Natural killer cell (primary cell): Measurements from ENCODE around the gene STX1A. TPM values are rescaled to one million over a fixed set of nuclear protein-coding genes. Genes with fewer than 3 reads are reported as not detected.
A peak's percentile ranks its signal among the peaks of the same experiment; 100 is the strongest.

Source experiments
- ATAC-seq, 3 donors: fragments of 150-1000 bp in 2 of 3; fragments of 200-7000 bp in 1 of 3; cut with Tn5 transposase; 1 replicate in 1 of 3; 2 replicates in 2 of 3; pipeline ENCODE4 v1.10.0; 2021; ENCODE audit warnings: mild to moderate bottlenecking in 2 of 3, moderate library complexity in 2 of 3
- DNase-seq, 2 donors: peaks; one replicate each; pipeline versions ENCODE4 v3.0.0 to v3.0.0-alpha.2; 2013 to 2021; ENCODE audit warnings: mixed read lengths in 1 of 2
- H3K27ac ChIP-seq: one replicate; pipeline ENCODE4 v1.5.1; 2013; ENCODE audit warnings: mild to moderate bottlenecking, low read length
- H3K27me3 ChIP-seq: one replicate; pipeline ENCODE4 v1.6.1; 2013; ENCODE audit warnings: low read length; ENCODE audit not compliant: control insufficient read depth, insufficient read depth
- H3K36me3 ChIP-seq: one replicate; pipeline ENCODE4 v1.6.1; 2013; ENCODE audit warnings: low read length; ENCODE audit not compliant: control insufficient read depth, insufficient read depth
- H3K4me1 ChIP-seq: one replicate; pipeline ENCODE4 v1.6.1; 2013; ENCODE audit warnings: low read length; ENCODE audit not compliant: control insufficient read depth, insufficient read depth
- H3K4me3 ChIP-seq: one replicate; pipeline ENCODE4 v1.5.1; 2013; ENCODE audit warnings: low read length
- H3K9me3 ChIP-seq: one replicate; pipeline ENCODE4 v1.6.1; 2013; ENCODE audit warnings: low read length; ENCODE audit not compliant: control insufficient read depth, insufficient read depth
- H3K27ac Mint-ChIP-seq, 2 donors: one replicate each; pipeline ENCODE4 v1.8.0; 2022; ENCODE audit warnings: mild to moderate bottlenecking in 2 of 2, mixed read lengths in 2 of 2, moderate library complexity in 1 of 2
- H3K27me3 Mint-ChIP-seq, 2 donors: one replicate each; pipeline ENCODE4 v1.8.0; 2022; ENCODE audit warnings: low read depth in 2 of 2, mixed read lengths in 2 of 2
- H3K36me3 Mint-ChIP-seq: one replicate; pipeline ENCODE4 v1.8.0; 2022; ENCODE audit warnings: mixed read lengths
- H3K4me1 Mint-ChIP-seq, 2 donors: one replicate each; pipeline ENCODE4 v1.8.0; 2022; ENCODE audit warnings: mixed read lengths in 2 of 2
- H3K4me3 Mint-ChIP-seq: one replicate; pipeline ENCODE4 v1.8.0; 2022; ENCODE audit warnings: mild to moderate bottlenecking, moderate library complexity, mixed read lengths
- H3K9me3 Mint-ChIP-seq, 2 donors: one replicate each; pipeline ENCODE4 v1.8.0; 2022; ENCODE audit warnings: mixed read lengths in 2 of 2
- WGBS: methylation state at CpG from one replicate; pipeline ENCODE4 v1.1.7; 2013; ENCODE audit warnings: missing lambda C conversion rate; ENCODE audit not compliant: insufficient coverage; 5-methylcytosine and 5-hydroxymethylcytosine counted together
- intact Hi-C: fragments of 100-400 bp; cut with micrococcal nuclease; formaldehyde crosslinking; loops from one replicate; pipeline ENCODE4 v1.14.2; 2022
- total RNA-seq, 4 donors: library from RNA; stranded (reverse); fragments of 120-200 nt in 1 of 4; gene quantifications; one replicate each; pipeline versions ENCODE4 v1.2.3 to v1.2.4, GENCODE V29; 2013 to 2022
- TF ChIP-seq, protein P1 (sequence below): fragments of 200-600 bp; IDR thresholded peaks from one replicate; pipeline ENCODE4 v1.8.0; 2022; ENCODE audit warnings: antibody characterized with exemption

The STX1A gene
- total RNA-seq, 3 donors from 2014 or later (not counting 1 experiment from before 2014, with no cell fraction given) = 13.2 to 20.4 (median 14.7) TPM

GRCh38 chr7:73688288-73688687, 31.2 kb downstream of the STX1A start:
- no peak overlapping the region for H3K27ac Mint-ChIP-seq
- Histone ChIP-seq H3K4me3 (no peak overlapping the region), H3K4me1 (peaks cover 11% of the 10 kb centered on the region), H3K27me3 (no peaks in the 10 kb centered on the region), H3K27ac (no peak overlapping the region), H3K36me3 (peaks cover 41% of the 10 kb centered on the region), H3K9me3 (no peaks in the 10 kb centered on the region)
- no peak for ATAC-seq
- H3K27me3 Mint-ChIP-seq = no peaks in the 10 kb centered on the region
- intact Hi-C loops = no loop called here
- TF ChIP-seq, protein P1, sequence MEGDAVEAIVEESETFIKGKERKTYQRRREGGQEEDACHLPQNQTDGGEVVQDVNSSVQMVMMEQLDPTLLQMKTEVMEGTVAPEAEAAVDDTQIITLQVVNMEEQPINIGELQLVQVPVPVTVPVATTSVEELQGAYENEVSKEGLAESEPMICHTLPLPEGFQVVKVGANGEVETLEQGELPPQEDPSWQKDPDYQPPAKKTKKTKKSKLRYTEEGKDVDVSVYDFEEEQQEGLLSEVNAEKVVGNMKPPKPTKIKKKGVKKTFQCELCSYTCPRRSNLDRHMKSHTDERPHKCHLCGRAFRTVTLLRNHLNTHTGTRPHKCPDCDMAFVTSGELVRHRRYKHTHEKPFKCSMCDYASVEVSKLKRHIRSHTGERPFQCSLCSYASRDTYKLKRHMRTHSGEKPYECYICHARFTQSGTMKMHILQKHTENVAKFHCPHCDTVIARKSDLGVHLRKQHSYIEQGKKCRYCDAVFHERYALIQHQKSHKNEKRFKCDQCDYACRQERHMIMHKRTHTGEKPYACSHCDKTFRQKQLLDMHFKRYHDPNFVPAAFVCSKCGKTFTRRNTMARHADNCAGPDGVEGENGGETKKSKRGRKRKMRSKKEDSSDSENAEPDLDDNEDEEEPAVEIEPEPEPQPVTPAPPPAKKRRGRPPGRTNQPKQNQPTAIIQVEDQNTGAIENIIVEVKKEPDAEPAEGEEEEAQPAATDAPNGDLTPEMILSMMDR = no peak
- H3K4me3 Mint-ChIP-seq = no peak overlapping the region
- WGBS = 98% methylated on average over 6 of the region's 8 CpGs
- no peak for DNase-seq
- H3K9me3 Mint-ChIP-seq = no peaks in the 10 kb centered on the region
- H3K36me3 Mint-ChIP-seq = peaks cover 13% of the 10 kb centered on the region
- peaks cover 13 to 27% of the 10 kb centered on the region in 2 donors for H3K4me1 Mint-ChIP-seq

GRCh38 chr7:73685311-73685710, 34.2 kb downstream of the STX1A start:
- Mint-ChIP-seq H3K27ac (no peak overlapping the region), H3K36me3 (no peaks in the 10 kb centered on the region), H3K9me3 (no peaks in the 10 kb centered on the region), H3K4me1 (peaks cover 30 to 44% of the 10 kb centered on the region in 2 donors), H3K27me3 (no peaks in the 10 kb centered on the region), H3K4me3 (no peak overlapping the region)
- Histone ChIP-seq H3K4me1 (peaks cover 23% of the 10 kb centered on the region), H3K27me3 (no peaks in the 10 kb centered on the region), H3K36me3 (peaks cover 18% of the 10 kb centered on the region), H3K9me3 (no peaks in the 10 kb centered on the region), H3K4me3 (no peak overlapping the region), H3K27ac (no peak overlapping the region)
- 96% methylated on average over 18 of the region's 18 CpGs for WGBS
- TF ChIP-seq, protein P1 = no peak
- DNase-seq (no peak), ATAC-seq (no peak)
- intact Hi-C loops = no loop called here

DNA sequence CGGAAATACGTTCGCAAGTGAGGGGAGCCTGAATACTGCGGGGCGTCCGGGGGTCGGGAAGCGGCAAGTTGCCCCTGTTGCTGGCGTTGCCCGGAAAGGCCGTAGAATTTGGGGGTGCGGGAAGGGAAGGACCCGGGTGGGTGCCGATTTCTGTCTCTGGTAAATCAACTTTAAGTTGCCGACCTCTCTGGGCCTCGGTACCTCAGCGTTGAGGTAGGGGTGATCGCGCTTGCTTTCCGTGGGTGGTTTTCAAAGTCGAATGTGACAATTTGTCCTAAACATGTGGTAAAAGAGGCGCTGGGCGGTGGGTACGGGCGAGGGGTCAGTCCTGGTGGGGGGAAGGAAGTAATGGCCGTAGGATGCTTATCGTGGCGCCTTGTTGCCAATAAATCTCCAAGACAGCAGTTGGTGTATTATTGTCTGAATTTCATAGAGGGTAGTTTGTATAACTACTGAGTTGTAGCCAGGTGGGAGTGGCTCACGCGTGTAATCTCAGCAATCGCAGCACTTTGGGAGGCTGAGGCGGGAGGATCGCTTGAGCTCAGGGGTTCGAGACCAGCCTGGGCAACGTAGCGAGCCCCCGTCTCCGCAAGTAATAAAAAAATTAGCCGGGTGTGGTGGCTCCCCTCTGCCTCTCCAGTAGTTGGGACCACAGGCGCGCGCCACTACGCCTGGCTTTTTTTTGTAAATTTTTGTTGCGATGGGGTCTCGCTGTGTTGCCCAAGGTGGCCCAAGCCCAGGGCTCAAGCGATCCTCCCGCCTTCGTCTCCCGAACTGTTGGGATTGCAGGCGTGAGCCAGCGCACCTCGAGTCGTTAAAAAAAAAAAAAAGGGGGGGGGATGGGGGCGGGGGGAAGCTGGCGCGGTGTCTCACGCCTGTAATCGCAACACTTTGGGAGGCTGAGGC, 35.4 kb downstream of the STX1A start:
- Histone ChIP-seq H3K27ac (peak overlapping the region; percentile 85), H3K27me3 (no peaks in the 10 kb centered on the region), H3K9me3 (no peaks in the 10 kb centered on the region), H3K4me1 (peaks cover 23% of the 10 kb centered on the region), H3K4me3 (peak overlapping the region; percentile 98), H3K36me3 (peaks cover 17% of the 10 kb centered on the region)
- TF ChIP-seq, protein P1 = no peak
- H3K9me3 Mint-ChIP-seq = no peaks in the 10 kb centered on the region
- peak overlapping the region; percentile 99 for H3K4me3 Mint-ChIP-seq
- no peaks in the 10 kb centered on the region for H3K36me3 Mint-ChIP-seq
- 33% methylated on average over 56 of the region's 58 CpGs for WGBS
- intact Hi-C loops = loop anchor here (1.0 to 5.0 kb wide), 2 partner anchors 33 to 54 kb away; partner anchors contain the start of genes ABHD11 and STX1A
- H3K27me3 Mint-ChIP-seq = no peaks in the 10 kb centered on the region
- peaks cover 30 to 37% of the 10 kb centered on the region in 2 donors for H3K4me1 Mint-ChIP-seq
- DNase-seq = no peak
- H3K27ac Mint-ChIP-seq = peak overlapping the region; percentile 94 to 97
- ATAC-seq = peak in 1 of 3 donors; percentile 1
